Parathyroid adenoma (tissue), 2 donors: ENCODE data around the gene NTN3.
A peak's percentile ranks its signal among the peaks of the same experiment; 100 is the strongest.

Source experiments
- H2AFZ ChIP-seq: fragments of 300-600 bp; sonication (generic); one replicate; pipeline ENCODE4 v1.7.0; 2017; ENCODE audit warnings: antibody characterized with exemption, mild to moderate bottlenecking
- H3K27ac ChIP-seq: fragments of 300-600 bp; sonication (generic); one replicate; pipeline ENCODE4 v1.7.0; 2017
- H3K27me3 ChIP-seq: fragments of 300-600 bp; sonication (generic); one replicate; pipeline ENCODE4 v1.7.0; 2017; ENCODE audit warnings: low read length; ENCODE audit not compliant: control insufficient read depth, insufficient read depth
- H3K36me3 ChIP-seq: fragments of 300-600 bp; sonication (generic); one replicate; pipeline ENCODE4 v1.7.0; 2017; ENCODE audit warnings: low read length; ENCODE audit not compliant: control insufficient read depth, insufficient read depth
- H3K4me1 ChIP-seq: fragments of 300-600 bp; sonication (generic); one replicate; pipeline ENCODE4 v1.7.0; 2017; ENCODE audit warnings: control low read depth
- H3K4me2 ChIP-seq: fragments of 300-600 bp; sonication (generic); one replicate; pipeline ENCODE4 v1.7.0; 2017; ENCODE audit warnings: low read length
- H3K4me3 ChIP-seq: fragments of 300-600 bp; sonication (generic); one replicate; pipeline ENCODE4 v1.7.0; 2017; ENCODE audit warnings: low read depth, low read length
- H3K79me2 ChIP-seq: fragments of 300-600 bp; sonication (generic); one replicate; pipeline ENCODE4 v1.7.0; 2017; ENCODE audit warnings: control low read depth
- H3K9ac ChIP-seq: fragments of 300-600 bp; sonication (generic); one replicate; pipeline ENCODE4 v1.7.0; 2017; ENCODE audit warnings: mild to moderate bottlenecking
- H3K9me3 ChIP-seq: fragments of 300-600 bp; sonication (generic); one replicate; pipeline ENCODE4 v1.7.0; 2017; ENCODE audit warnings: low read length; ENCODE audit not compliant: control insufficient read depth
- CTCF ChIP-seq: fragments of 300-600 bp; sonication (generic); IDR thresholded peaks from one replicate; pipeline ENCODE4 v1.7.0; 2017; ENCODE audit warnings: antibody characterized with exemption, mild to moderate bottlenecking
- donor health status: primary hyperparathyroidism.

NTN3 gene

GRCh38 chr16:2469399-2470233 lies 1.5 kb upstream of the NTN3 start:
- Histone ChIP-seq H3K9me3 (no peaks in the 10 kb centered on the region), H3K4me3 (no peak overlapping the region), H2AFZ (no peak overlapping the region), H3K4me2 (no peak overlapping the region), H3K79me2 (no peaks in the 10 kb centered on the region), H3K4me1 (peaks cover 12% of the 10 kb centered on the region), H3K36me3 (no peaks in the 10 kb centered on the region), H3K9ac (no peak overlapping the region), H3K27ac (no peak overlapping the region), H3K27me3 (no peaks in the 10 kb centered on the region)
- TF ChIP-seq CTCF: no peak

GRCh38 chr16:2470234-2470601 lies 879 bp upstream of the NTN3 start:
- Histone ChIP-seq H3K9ac (no peak overlapping the region), H3K4me1 (peaks cover 12% of the 10 kb centered on the region), H3K4me3 (no peak overlapping the region), H3K9me3 (no peaks in the 10 kb centered on the region), H3K27me3 (no peaks in the 10 kb centered on the region), H3K79me2 (no peaks in the 10 kb centered on the region), H3K4me2 (no peak overlapping the region), H2AFZ (no peak overlapping the region), H3K27ac (no peak overlapping the region), H3K36me3 (no peaks in the 10 kb centered on the region)
- no peak for TF ChIP-seq CTCF

GRCh38 chr16:2470603-2471015 lies 488 bp upstream of the NTN3 start:
- peaks cover 12% of the 10 kb centered on the region for H3K4me1 ChIP-seq

GRCh38 chr16:2471653-2472487 lies 773 bp downstream of the NTN3 start:
- H3K27me3 ChIP-seq: no peaks in the 10 kb centered on the region
- H3K4me3 ChIP-seq: no peak overlapping the region
- H3K9ac ChIP-seq: no peak overlapping the region

More at GRCh38 chr16:2470603-2471015, 488 bp upstream of the NTN3 start:
- no peak overlapping the region for H3K4me2 ChIP-seq
- TF ChIP-seq CTCF: no peak
- H3K9me3 ChIP-seq: no peaks in the 10 kb centered on the region
- H3K9ac ChIP-seq: no peak overlapping the region
- no peaks in the 10 kb centered on the region for H3K27me3 ChIP-seq
- no peak overlapping the region for H2AFZ ChIP-seq
- no peaks in the 10 kb centered on the region for H3K36me3 ChIP-seq
- no peaks in the 10 kb centered on the region for H3K79me2 ChIP-seq
- no peak overlapping the region for H3K27ac ChIP-seq
- H3K4me3 ChIP-seq: no peak overlapping the region

More at GRCh38 chr16:2471653-2472487, 773 bp downstream of the NTN3 start:
- H3K36me3 ChIP-seq: no peaks in the 10 kb centered on the region
- no peak for TF ChIP-seq CTCF
- H3K9me3 ChIP-seq: no peaks in the 10 kb centered on the region
- peak overlapping the region; percentile 5 for H2AFZ ChIP-seq
- H3K4me2 ChIP-seq: no peak overlapping the region
- H3K27ac ChIP-seq: no peak overlapping the region
- H3K4me1 ChIP-seq: peaks cover 15% of the 10 kb centered on the region
- H3K79me2 ChIP-seq: no peaks in the 10 kb centered on the region
